ENCODE results near the gene RPL36A.

RPL36A gene

DNA sequence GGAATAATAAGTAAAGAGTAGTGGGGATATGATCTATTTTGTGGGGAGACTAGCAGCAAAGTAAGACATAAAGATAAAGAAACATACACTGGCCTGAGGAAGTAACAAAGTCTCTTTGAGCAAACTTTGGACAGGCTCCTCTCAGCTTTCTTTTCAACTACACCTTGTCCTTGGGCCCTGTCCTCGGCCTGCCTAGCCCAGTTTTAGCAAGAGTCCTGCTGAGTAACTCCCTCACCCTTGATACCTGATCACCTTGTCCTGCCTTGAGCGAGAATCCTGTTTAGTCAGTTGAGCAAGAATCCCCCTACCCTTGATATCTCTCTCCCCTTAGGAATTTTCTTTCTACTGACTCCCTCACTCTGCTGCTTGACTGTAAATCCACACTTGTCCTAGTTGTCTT, 28.7 kb downstream of the RPL36A start:
- no peak overlapping the region for H3K27ac ChIP-seq
- no peak overlapping the region for H3K4me3 ChIP-seq

DNA sequence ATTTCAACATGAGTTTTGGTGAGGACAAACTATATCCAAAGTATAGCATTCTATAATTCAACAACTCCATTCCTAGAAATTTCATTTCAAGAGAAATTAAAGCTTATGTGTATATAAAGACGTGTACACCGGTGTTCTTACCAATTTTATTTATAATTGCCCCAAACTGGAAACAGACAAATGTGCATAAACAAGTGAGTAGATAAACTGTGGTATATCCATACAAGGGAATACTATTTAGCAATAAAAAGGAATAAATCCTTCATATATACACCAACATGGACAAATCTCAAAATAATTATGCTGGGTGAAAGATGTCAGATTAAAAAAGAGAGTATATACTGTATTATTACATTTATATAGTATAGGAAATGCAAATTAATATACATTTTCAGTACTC, 37.1 kb downstream of the RPL36A start:
- no peak overlapping the region for H3K4me3 ChIP-seq
- no peak overlapping the region for H3K27ac ChIP-seq

DNA sequence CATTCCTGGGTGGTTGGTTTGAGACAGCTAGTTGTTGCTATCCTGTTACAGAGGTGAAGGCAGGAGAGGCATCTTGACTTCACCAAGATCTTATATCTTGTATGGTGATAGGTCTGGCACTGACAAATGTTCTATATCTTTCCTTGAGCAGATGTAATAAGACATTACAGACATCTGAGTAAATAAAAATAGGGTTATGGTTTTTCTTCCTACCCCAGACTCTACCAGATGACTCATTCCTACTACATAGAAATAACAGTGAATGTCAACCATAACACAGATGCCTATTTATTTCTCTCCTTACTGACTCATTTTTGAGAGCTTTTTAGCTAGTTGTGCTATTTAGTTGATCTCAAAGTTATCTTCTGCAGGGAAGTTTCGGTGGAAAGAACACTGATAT, 39.1 kb downstream of the RPL36A start:
- no peak overlapping the region for H3K27ac ChIP-seq
- H3K4me3 ChIP-seq = no peak overlapping the region

DNA sequence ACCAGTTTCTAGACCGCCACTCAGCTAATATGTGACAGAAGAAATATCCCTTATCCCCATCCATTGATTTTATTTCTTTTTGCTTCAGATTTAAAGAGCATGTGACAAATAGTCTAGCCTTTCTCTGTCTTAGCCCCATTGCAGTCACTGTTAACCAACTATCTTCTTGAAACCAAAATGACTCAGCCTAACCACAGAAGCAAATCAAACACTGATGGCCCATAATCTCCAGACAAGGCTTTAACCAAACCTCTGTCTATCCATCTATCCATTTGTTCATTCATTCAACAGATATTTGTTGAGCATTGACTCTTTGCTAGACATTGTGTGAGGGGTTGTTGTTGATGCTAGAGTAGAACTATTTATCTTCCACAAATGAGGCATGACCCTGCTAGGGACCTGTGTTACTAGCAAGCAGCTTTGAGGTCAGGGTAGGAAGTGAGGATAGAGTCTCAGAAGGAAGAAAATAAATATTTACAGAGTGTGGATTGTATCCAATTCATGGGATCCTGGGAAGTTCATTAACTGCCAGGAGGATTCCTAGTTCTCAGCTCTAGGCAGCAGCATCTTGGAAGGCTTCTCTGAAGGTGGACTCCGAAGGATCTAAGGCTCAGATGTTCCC, 39.8 kb downstream of the RPL36A start:
- Histone ChIP-seq H3K27ac (no peak overlapping the region), H3K4me3 (no peak overlapping the region)

- Histone ChIP-seq H3K27ac (no peak overlapping the region), H3K4me3 (no peak overlapping the region)
Measured at GRCh38 chrX:101442085-101442484, 51.3 kb downstream of the RPL36A start.
